Measurements from ENCODE around the gene ZBP1.

- TF ChIP-seq, protein P1, sequence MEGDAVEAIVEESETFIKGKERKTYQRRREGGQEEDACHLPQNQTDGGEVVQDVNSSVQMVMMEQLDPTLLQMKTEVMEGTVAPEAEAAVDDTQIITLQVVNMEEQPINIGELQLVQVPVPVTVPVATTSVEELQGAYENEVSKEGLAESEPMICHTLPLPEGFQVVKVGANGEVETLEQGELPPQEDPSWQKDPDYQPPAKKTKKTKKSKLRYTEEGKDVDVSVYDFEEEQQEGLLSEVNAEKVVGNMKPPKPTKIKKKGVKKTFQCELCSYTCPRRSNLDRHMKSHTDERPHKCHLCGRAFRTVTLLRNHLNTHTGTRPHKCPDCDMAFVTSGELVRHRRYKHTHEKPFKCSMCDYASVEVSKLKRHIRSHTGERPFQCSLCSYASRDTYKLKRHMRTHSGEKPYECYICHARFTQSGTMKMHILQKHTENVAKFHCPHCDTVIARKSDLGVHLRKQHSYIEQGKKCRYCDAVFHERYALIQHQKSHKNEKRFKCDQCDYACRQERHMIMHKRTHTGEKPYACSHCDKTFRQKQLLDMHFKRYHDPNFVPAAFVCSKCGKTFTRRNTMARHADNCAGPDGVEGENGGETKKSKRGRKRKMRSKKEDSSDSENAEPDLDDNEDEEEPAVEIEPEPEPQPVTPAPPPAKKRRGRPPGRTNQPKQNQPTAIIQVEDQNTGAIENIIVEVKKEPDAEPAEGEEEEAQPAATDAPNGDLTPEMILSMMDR (IDR thresholded peaks at IDR 0.05) = no peak
- TF ChIP-seq POLR2A (IDR thresholded peaks at IDR 0.05) = no peak
Measured at GRCh38 chr20:57583289-57584257, 36.7 kb downstream of the ZBP1 start.
